ENCODE measurements around the gene PSMC3IP. TPM values are rescaled to one million over a fixed set of nuclear protein-coding genes. Genes with fewer than 3 reads are reported as not detected.

Gene PSMC3IP
- total RNA-seq, 2 experiments from 2014 or later, result 2.6 to 3.4 TPM

- Histone ChIP-seq H3K27me3 (ENCODE audit: control insufficient read depth in 1 of 2, insufficient read depth in 2 of 2, low read length in 2 of 2) (no peaks in the 10 kb centered on the region), H3K27ac (ENCODE audit: low read depth in 1 of 2, low read length in 2 of 2) (peak overlapping the region; percentile 92 to 96), H3K36me3 (ENCODE audit: insufficient read depth, low read length) (peaks cover 25% of the 10 kb centered on the region), H3K4me1 (ENCODE audit: insufficient read depth, low read length) (peaks cover 42% of the 10 kb centered on the region), H3K9me3 (ENCODE audit: control insufficient read depth in 1 of 2, insufficient read depth in 1 of 2, low read length in 2 of 2) (no peaks in the 10 kb centered on the region), H3K4me3 (ENCODE audit: low read length) (peak overlapping the region; percentile 100)
- H3K4me3 Mint-ChIP-seq, result peak overlapping the region; percentile 100
- H3K36me3 Mint-ChIP-seq (ENCODE audit: low read depth), result peaks cover 62% of the 10 kb centered on the region
- ChIA-PET CTCF (interaction anchor here (0.6 to 3.0 kb wide), 6 partner anchors 31 to 877 kb away, joined by 3 to 26 read pairs (median 4); partner anchors contain the start of genes PSMC3IP and RPL27), POLR2A (interaction anchor here (0.7 to 2.8 kb wide), 38 partner anchors 10 to 919 kb away, joined by 3 to 42 read pairs (median 4); partner anchors contain the start of genes BECN1, CAVIN1, CNTD1 and COA3)
- DNase-seq (peak in 9 of 14 experiments; percentile 2 to 49 (median 14)), ATAC-seq (ENCODE audit: poor library complexity) (peak; percentile 57)
- intact Hi-C loops (cut with DNase I, micrococcal nuclease), result loop anchor here (1.0 to 2.0 kb wide), 4 partner anchors 42 to 222 kb away; partner anchors contain the start of gene MLX (in 1 of the 2)
- TF ChIP-seq CTCF (IDR thresholded peaks at IDR 0.05), result no peak
- no peaks in the 10 kb centered on the region for H3K27me3 Mint-ChIP-seq
- H3K4me1 Mint-ChIP-seq (ENCODE audit: low read depth), result peaks cover 57% of the 10 kb centered on the region
- H3K9me3 Mint-ChIP-seq, result no peaks in the 10 kb centered on the region
- peak overlapping the region; percentile 97 for H3K27ac Mint-ChIP-seq
Measured at GRCh38 chr17:42608305-42609181, 31.0 kb upstream of the PSMC3IP start.

- DNase-seq (no peak), ATAC-seq (ENCODE audit: poor library complexity) (no peak)
- Mint-ChIP-seq H3K27ac (peak overlapping the region; percentile 97), H3K36me3 (ENCODE audit: low read depth) (peaks cover 65% of the 10 kb centered on the region), H3K4me1 (ENCODE audit: low read depth) (peaks cover 65% of the 10 kb centered on the region), H3K9me3 (no peaks in the 10 kb centered on the region), H3K27me3 (no peaks in the 10 kb centered on the region), H3K4me3 (peak overlapping the region; percentile 100)
- ChIA-PET POLR2A (interaction anchor here (0.9 to 2.8 kb wide), 14 partner anchors 9 to 780 kb away, joined by 3 to 42 read pairs (median 6); partner anchors contain the start of genes BECN1, MLX, PLEKHH3 and PSMC3IP), CTCF (interaction anchor here (0.6 to 3.0 kb wide), 4 partner anchors 30 to 878 kb away, joined by 3 to 26 read pairs (median 4); partner anchors contain the start of genes PSMC3IP and RPL27)
- TF ChIP-seq CTCF (IDR thresholded peaks at IDR 0.05), result no peak
- Histone ChIP-seq H3K27me3 (ENCODE audit: control insufficient read depth in 1 of 2, insufficient read depth in 2 of 2, low read length in 2 of 2) (no peaks in the 10 kb centered on the region), H3K4me1 (ENCODE audit: insufficient read depth, low read length) (peaks cover 47% of the 10 kb centered on the region), H3K36me3 (ENCODE audit: insufficient read depth, low read length) (peaks cover 24% of the 10 kb centered on the region), H3K4me3 (ENCODE audit: low read length) (peak overlapping the region; percentile 100), H3K9me3 (ENCODE audit: control insufficient read depth in 1 of 2, insufficient read depth in 1 of 2, low read length in 2 of 2) (no peaks in the 10 kb centered on the region), H3K27ac (ENCODE audit: low read depth in 1 of 2, low read length in 2 of 2) (peak overlapping the region in 1 of 2 donors; percentile 92)
- intact Hi-C loops (cut with DNase I, micrococcal nuclease), result loop anchor here in 1 of 2 experiments (2.0 kb wide), 3 partner anchors 41 to 223 kb away; partner anchors contain the start of gene MLX
Measured at GRCh38 chr17:42607769-42608168, 30.2 kb upstream of the PSMC3IP start.

DNA sequence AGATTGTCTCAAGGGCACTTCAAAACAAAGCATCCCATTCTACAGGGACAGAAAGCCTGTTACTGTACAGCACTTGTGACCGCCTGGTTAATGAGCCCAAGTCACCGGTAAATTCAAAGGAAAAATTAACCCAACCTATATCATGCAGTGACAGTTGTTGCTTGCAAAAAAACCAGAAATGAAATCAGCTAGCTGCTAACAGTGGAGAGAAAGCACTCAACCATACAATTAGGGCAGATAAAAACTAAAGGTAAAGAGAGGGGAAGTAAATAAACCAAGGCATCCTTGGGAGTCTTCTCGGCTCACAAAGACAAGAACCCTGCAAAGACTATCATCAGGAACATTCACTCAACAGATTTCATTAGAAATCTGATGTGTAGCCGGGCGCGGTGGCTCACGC lies 25.8 kb upstream of the PSMC3IP start:
- no peaks in the 10 kb centered on the region for H3K27me3 Mint-ChIP-seq
- intact Hi-C loops (cut with DNase I, micrococcal nuclease), result no loop called here
- H3K4me3 Mint-ChIP-seq, result no peak overlapping the region
- H3K4me1 ChIP-seq (ENCODE audit: insufficient read depth, low read length), result peaks cover 56% of the 10 kb centered on the region
- no peaks in the 10 kb centered on the region for H3K9me3 ChIP-seq (ENCODE audit: control insufficient read depth in 1 of 2, insufficient read depth in 1 of 2, low read length in 2 of 2)
- ChIA-PET CTCF (no interaction called here), POLR2A (no interaction called here)
- H3K36me3 Mint-ChIP-seq (ENCODE audit: low read depth), result peaks cover 71% of the 10 kb centered on the region
- H3K27ac Mint-ChIP-seq, result no peak overlapping the region
- H3K9me3 Mint-ChIP-seq, result no peaks in the 10 kb centered on the region
- DNase-seq (no peak), ATAC-seq (ENCODE audit: poor library complexity) (no peak)
- H3K27ac ChIP-seq (ENCODE audit: low read depth in 1 of 2, low read length in 2 of 2), result no peak overlapping the region
- no peak overlapping the region for H3K4me3 ChIP-seq (ENCODE audit: low read length)
- H3K27me3 ChIP-seq (ENCODE audit: control insufficient read depth in 1 of 2, insufficient read depth in 2 of 2, low read length in 2 of 2), result no peaks in the 10 kb centered on the region
- no peak for TF ChIP-seq CTCF (IDR thresholded peaks at IDR 0.05)
- peaks cover 36% of the 10 kb centered on the region for H3K36me3 ChIP-seq (ENCODE audit: insufficient read depth, low read length)
- peaks cover 74% of the 10 kb centered on the region for H3K4me1 Mint-ChIP-seq (ENCODE audit: low read depth)

Data from CD4-positive, alpha-beta T cell (primary cell).